GM23338 (cell line): ENCODE measurements around the gene PPARD. TPM values are rescaled to one million over a fixed set of nuclear protein-coding genes. Genes with fewer than 3 reads are reported as not detected.
A peak's percentile ranks its signal among the peaks of the same experiment; 100 is the strongest.

Source experiments
- ATAC-seq: fragments of 200-7000 bp; cut with Tn5 transposase; 3 replicates; pipeline ENCODE4 v1.9.1; 2020
- DNase-seq: peaks from one replicate; pipeline ENCODE4 v3.0.0-alpha.2; 2015; ENCODE audit warnings: low spot score
- H2AFZ ChIP-seq: fragments of 200-600 bp; sonication (generic); 2 replicates; pipeline ENCODE4 v1.8.0; 2016; ENCODE audit warnings: antibody characterized with exemption, mild to moderate bottlenecking, moderate library complexity
- H3F3A ChIP-seq: fragments of 200-600 bp; sonication (generic); replicated peaks from 2 replicates; pipeline ENCODE4 v1.8.0; 2017; ENCODE audit warnings: antibody characterized with exemption, mixed run types, low read depth
- H3K27ac ChIP-seq: fragments of 200-600 bp; sonication (generic); 2 replicates; pipeline ENCODE4 v1.6.1; 2016; ENCODE audit warnings: low read depth
- H3K27me3 ChIP-seq: fragments of 200-600 bp; sonication (generic); 2 replicates; pipeline ENCODE4 v1.8.0; 2016; ENCODE audit warnings: mild to moderate bottlenecking, mixed run types, moderate library complexity; ENCODE audit not compliant: insufficient read depth
- H3K36me3 ChIP-seq: fragments of 200-600 bp; sonication (generic); 2 replicates; pipeline ENCODE4 v1.8.0; 2016; ENCODE audit warnings: mild to moderate bottlenecking; ENCODE audit not compliant: insufficient read depth
- H3K4me1 ChIP-seq: fragments of 200-600 bp; sonication (generic); 2 replicates; pipeline ENCODE4 v1.8.0; 2016; ENCODE audit warnings: mild to moderate bottlenecking, moderate library complexity; ENCODE audit not compliant: insufficient read depth
- H3K4me2 ChIP-seq: fragments of 200-600 bp; sonication (generic); 2 replicates; pipeline ENCODE4 v1.7.1; 2017; ENCODE audit warnings: mixed run types
- H3K4me3 ChIP-seq: fragments of 200-600 bp; sonication (generic); 2 replicates; pipeline ENCODE4 v1.6.1; 2016; ENCODE audit warnings: mixed run types
- H3K79me2 ChIP-seq: fragments of 200-600 bp; sonication (generic); replicated peaks from 2 replicates; pipeline ENCODE4 v1.8.0; 2017; ENCODE audit warnings: mild to moderate bottlenecking; ENCODE audit not compliant: insufficient read depth
- H3K9me2 ChIP-seq: fragments of 200-600 bp; sonication (generic); 2 replicates; pipeline ENCODE4 v1.8.0; 2017; ENCODE audit not compliant: insufficient read depth
- H4K20me1 ChIP-seq: fragments of 200-600 bp; sonication (generic); replicated peaks from 2 replicates; pipeline ENCODE4 v1.8.0; 2017; ENCODE audit warnings: mild to moderate bottlenecking; ENCODE audit not compliant: insufficient read depth
- H3K27ac Mint-ChIP-seq: 2 replicates; pipeline ENCODE4 v1.8.0; 2020; ENCODE audit warnings: inconsistent platforms, mild to moderate bottlenecking, moderate library complexity, mixed read lengths
- H3K27me3 Mint-ChIP-seq: 3 replicates; pipeline ENCODE4 v1.8.0; 2022; ENCODE audit warnings: low read depth, mild to moderate bottlenecking, moderate library complexity, mixed read lengths, inconsistent platforms; ENCODE audit not compliant: insufficient read depth, poor library complexity
- H3K36me3 Mint-ChIP-seq: 3 replicates; pipeline ENCODE4 v1.8.0; 2021; ENCODE audit warnings: low read depth, mild to moderate bottlenecking, inconsistent platforms, moderate library complexity, mixed read lengths
- H3K4me1 Mint-ChIP-seq: 3 replicates; pipeline ENCODE4 v1.8.0; 2020; ENCODE audit warnings: mild to moderate bottlenecking, inconsistent platforms, mixed read lengths
- H3K4me3 Mint-ChIP-seq: 3 replicates; pipeline ENCODE4 v1.8.0; 2021; ENCODE audit warnings: moderate library complexity, mild to moderate bottlenecking, inconsistent platforms, mixed read lengths
- H3K9me3 Mint-ChIP-seq: 3 replicates; pipeline ENCODE4 v1.8.0; 2020; ENCODE audit warnings: moderate library complexity, mild to moderate bottlenecking, inconsistent platforms, mixed read lengths
- CREB1 ChIP-seq: fragments of 250-450 bp; sonication (Bioruptor Pico); IDR thresholded peaks from 2 replicates; pipeline ENCODE4 v1.5.0; 2020; ENCODE audit warnings: low read depth, mild to moderate bottlenecking, moderate library complexity
- CTCF ChIP-seq, 2 experiments: fragments of 200-600 bp in 1 of 2; sonication (generic) in 1 of 2; conservative IDR thresholded peaks; 2 replicates each; pipeline versions ENCODE4 v1.5.1 to v1.6.1; 2016 to 2017; ENCODE audit warnings: antibody characterized with exemption in 2 of 2, low read depth in 2 of 2, mild to moderate bottlenecking in 2 of 2, moderate library complexity in 1 of 2
- ETS1 ChIP-seq: IDR thresholded peaks from 2 replicates; pipeline ENCODE4 v1.6.1; 2016; ENCODE audit warnings: antibody characterized with exemption
- EZH2 ChIP-seq: fragments of 200-600 bp; sonication (generic); IDR thresholded peaks from one replicate; pipeline ENCODE4 v1.8.0; 2017; ENCODE audit warnings: antibody characterized with exemption, mild to moderate bottlenecking, low read depth; ENCODE audit not compliant: unreplicated experiment
- EZH2phosphoT487 ChIP-seq: fragments of 200-600 bp; sonication (generic); IDR thresholded peaks from one replicate; pipeline ENCODE4 v1.8.1; 2018; ENCODE audit warnings: antibody characterized with exemption; ENCODE audit not compliant: unreplicated experiment
- JUNB ChIP-seq: IDR thresholded peaks from one replicate; pipeline ENCODE4 v1.6.1; 2016; ENCODE audit warnings: antibody characterized with exemption; ENCODE audit not compliant: unreplicated experiment
- NANOG ChIP-seq: IDR thresholded peaks from 2 replicates; pipeline ENCODE4 v1.6.1; 2016; ENCODE audit warnings: antibody characterized with exemption, borderline replicate concordance
- POLR2AphosphoS5 ChIP-seq: IDR thresholded peaks from 2 replicates; pipeline ENCODE4 v1.6.1; 2016; ENCODE audit warnings: antibody characterized with exemption, low read depth
- REST ChIP-seq: IDR thresholded peaks from one replicate; pipeline ENCODE4 v1.6.1; 2018; ENCODE audit warnings: antibody characterized with exemption; ENCODE audit not compliant: unreplicated experiment
- STAT1 ChIP-seq: IDR thresholded peaks from one replicate; pipeline ENCODE4 v1.6.1; 2016; ENCODE audit warnings: antibody characterized with exemption; ENCODE audit not compliant: unreplicated experiment
- ZNF114 ChIP-seq: fragments of 250-450 bp; sonication (Bioruptor Pico); IDR thresholded peaks from 2 replicates; pipeline ENCODE4 v1.5.0; 2020; ENCODE audit warnings: mild to moderate bottlenecking, moderate library complexity
- ZNF331 ChIP-seq: fragments of 250-450 bp; sonication (Bioruptor Pico); IDR thresholded peaks from 2 replicates; pipeline ENCODE4 v1.5.0; 2020; ENCODE audit warnings: low read depth, mild to moderate bottlenecking, moderate library complexity
- polyA plus RNA-seq: library from polyadenylated mRNA; unstranded; fragments of >200 nt; fragmentation: Nextera tagmentation; extraction: Ambion mirVana; gene quantifications from 2 replicates; pipeline ENCODE4 v1.2.1, GENCODE V29; 2016
- total RNA-seq: library from RNA; depleted of rRNA; stranded (reverse); fragments of >200 nt; shearing (Covaris generic); gene quantifications from 2 replicates; pipeline ENCODE4 v1.2.3, GENCODE V29; 2014
- TF ChIP-seq, protein P1 (sequence below): fragments of 250-450 bp; sonication (Bioruptor Pico); IDR thresholded peaks from 2 replicates; pipeline ENCODE4 v1.5.0; 2020; ENCODE audit warnings: mild to moderate bottlenecking, moderate library complexity

The PPARD gene
- total and polyA plus RNA-seq, 2 experiments from 2014 or later = 5.1 to 9.7 TPM

- H3K4me1 Mint-ChIP-seq = peaks cover 2% of the 10 kb centered on the region
These were observed 30.1 kb upstream of the PPARD start for GRCh38 chr6:35312076-35312800.

More at GRCh38 chr6:35312076-35312800, 30.1 kb upstream of the PPARD start:
- no peaks in the 10 kb centered on the region for H3K9me3 Mint-ChIP-seq
- H3K27ac Mint-ChIP-seq = no peak overlapping the region
- H3K4me1 ChIP-seq = peaks cover 3% of the 10 kb centered on the region; the same call in 1 of the 2 replicates
- DNase-seq (no peak), ATAC-seq (peak; percentile 68)
- H3K36me3 Mint-ChIP-seq = no peaks in the 10 kb centered on the region; the same call in 2 of the 3 replicates
- TF ChIP-seq EZH2 = no peak
- no peak for TF ChIP-seq EZH2phosphoT487
- TF ChIP-seq NANOG = no peak
- TF ChIP-seq REST = no peak
- TF ChIP-seq, protein P1, sequence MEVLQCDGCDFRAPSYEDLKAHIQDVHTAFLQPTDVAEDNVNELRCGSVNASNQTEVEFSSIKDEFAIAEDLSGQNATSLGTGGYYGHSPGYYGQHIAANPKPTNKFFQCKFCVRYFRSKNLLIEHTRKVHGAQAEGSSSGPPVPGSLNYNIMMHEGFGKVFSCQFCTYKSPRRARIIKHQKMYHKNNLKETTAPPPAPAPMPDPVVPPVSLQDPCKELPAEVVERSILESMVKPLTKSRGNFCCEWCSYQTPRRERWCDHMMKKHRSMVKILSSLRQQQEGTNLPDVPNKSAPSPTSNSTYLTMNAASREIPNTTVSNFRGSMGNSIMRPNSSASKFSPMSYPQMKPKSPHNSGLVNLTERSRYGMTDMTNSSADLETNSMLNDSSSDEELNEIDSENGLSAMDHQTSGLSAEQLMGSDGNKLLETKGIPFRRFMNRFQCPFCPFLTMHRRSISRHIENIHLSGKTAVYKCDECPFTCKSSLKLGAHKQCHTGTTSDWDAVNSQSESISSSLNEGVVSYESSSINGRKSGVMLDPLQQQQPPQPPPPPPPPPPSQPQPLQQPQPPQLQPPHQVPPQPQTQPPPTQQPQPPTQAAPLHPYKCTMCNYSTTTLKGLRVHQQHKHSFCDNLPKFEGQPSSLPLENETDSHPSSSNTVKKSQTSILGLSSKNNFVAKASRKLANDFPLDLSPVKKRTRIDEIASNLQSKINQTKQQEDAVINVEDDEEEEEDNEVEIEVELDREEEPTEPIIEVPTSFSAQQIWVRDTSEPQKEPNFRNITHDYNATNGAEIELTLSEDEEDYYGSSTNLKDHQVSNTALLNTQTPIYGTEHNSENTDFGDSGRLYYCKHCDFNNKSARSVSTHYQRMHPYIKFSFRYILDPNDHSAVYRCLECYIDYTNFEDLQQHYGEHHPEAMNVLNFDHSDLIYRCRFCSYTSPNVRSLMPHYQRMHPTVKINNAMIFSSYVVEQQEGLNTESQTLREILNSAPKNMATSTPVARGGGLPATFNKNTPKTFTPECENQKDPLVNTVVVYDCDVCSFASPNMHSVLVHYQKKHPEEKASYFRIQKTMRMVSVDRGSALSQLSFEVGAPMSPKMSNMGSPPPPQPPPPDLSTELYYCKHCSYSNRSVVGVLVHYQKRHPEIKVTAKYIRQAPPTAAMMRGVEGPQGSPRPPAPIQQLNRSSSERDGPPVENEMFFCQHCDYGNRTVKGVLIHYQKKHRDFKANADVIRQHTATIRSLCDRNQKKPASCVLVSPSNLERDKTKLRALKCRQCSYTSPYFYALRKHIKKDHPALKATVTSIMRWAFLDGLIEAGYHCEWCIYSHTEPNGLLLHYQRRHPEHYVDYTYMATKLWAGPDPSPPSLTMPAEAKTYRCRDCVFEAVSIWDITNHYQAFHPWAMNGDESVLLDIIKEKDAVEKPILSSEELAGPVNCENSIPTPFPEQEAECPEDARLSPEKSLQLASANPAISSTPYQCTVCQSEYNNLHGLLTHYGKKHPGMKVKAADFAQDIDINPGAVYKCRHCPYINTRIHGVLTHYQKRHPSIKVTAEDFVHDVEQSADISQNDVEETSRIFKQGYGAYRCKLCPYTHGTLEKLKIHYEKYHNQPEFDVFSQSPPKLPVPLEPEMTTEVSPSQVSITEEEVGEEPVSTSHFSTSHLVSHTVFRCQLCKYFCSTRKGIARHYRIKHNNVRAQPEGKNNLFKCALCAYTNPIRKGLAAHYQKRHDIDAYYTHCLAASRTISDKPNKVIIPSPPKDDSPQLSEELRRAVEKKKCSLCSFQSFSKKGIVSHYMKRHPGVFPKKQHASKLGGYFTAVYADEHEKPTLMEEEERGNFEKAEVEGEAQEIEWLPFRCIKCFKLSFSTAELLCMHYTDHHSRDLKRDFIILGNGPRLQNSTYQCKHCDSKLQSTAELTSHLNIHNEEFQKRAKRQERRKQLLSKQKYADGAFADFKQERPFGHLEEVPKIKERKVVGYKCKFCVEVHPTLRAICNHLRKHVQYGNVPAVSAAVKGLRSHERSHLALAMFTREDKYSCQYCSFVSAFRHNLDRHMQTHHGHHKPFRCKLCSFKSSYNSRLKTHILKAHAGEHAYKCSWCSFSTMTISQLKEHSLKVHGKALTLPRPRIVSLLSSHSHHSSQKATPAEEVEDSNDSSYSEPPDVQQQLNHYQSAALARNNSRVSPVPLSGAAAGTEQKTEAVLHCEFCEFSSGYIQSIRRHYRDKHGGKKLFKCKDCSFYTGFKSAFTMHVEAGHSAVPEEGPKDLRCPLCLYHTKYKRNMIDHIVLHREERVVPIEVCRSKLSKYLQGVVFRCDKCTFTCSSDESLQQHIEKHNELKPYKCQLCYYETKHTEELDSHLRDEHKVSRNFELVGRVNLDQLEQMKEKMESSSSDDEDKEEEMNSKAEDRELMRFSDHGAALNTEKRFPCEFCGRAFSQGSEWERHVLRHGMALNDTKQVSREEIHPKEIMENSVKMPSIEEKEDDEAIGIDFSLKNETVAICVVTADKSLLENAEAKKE (CRISPR knock-in tag) = no peak
- no peak for TF ChIP-seq CTCF (conservative IDR thresholded peaks at IDR 0.05; ENCODE audit: low read depth in 2 of 2)
- no peak for TF ChIP-seq ETS1
- no peak for TF ChIP-seq CREB1 (CRISPR knock-in tag)
- TF ChIP-seq ZNF331 (CRISPR knock-in tag) = no peak
- no peak for TF ChIP-seq POLR2AphosphoS5
- TF ChIP-seq JUNB = no peak
- TF ChIP-seq ZNF114 (CRISPR knock-in tag) = no peak
- no peak for TF ChIP-seq STAT1
- H3K9me2 ChIP-seq = no peaks in the 10 kb centered on the region
- no peaks in the 10 kb centered on the region for H3F3A ChIP-seq
- H4K20me1 ChIP-seq = no peaks in the 10 kb centered on the region
- H3K4me3 ChIP-seq = no peak overlapping the region
- peaks cover 15% of the 10 kb centered on the region for H3K27me3 ChIP-seq
- H3K27me3 Mint-ChIP-seq = peaks cover 13% of the 10 kb centered on the region
- no peaks in the 10 kb centered on the region for H3K79me2 ChIP-seq
- no peak overlapping the region for H2AFZ ChIP-seq
- H3K4me3 Mint-ChIP-seq = no peak overlapping the region
- no peaks in the 10 kb centered on the region for H3K36me3 ChIP-seq
- no peak overlapping the region for H3K27ac ChIP-seq
- H3K4me2 ChIP-seq = no peak overlapping the region
